Eye (tissue), 1 donor: ENCODE data around the gene PLXNB2.

Experiments used
- DNase-seq: peaks from one replicate; pipeline ENCODE4 v3.0.0-alpha.2; 2015

PLXNB2 gene

DNA sequence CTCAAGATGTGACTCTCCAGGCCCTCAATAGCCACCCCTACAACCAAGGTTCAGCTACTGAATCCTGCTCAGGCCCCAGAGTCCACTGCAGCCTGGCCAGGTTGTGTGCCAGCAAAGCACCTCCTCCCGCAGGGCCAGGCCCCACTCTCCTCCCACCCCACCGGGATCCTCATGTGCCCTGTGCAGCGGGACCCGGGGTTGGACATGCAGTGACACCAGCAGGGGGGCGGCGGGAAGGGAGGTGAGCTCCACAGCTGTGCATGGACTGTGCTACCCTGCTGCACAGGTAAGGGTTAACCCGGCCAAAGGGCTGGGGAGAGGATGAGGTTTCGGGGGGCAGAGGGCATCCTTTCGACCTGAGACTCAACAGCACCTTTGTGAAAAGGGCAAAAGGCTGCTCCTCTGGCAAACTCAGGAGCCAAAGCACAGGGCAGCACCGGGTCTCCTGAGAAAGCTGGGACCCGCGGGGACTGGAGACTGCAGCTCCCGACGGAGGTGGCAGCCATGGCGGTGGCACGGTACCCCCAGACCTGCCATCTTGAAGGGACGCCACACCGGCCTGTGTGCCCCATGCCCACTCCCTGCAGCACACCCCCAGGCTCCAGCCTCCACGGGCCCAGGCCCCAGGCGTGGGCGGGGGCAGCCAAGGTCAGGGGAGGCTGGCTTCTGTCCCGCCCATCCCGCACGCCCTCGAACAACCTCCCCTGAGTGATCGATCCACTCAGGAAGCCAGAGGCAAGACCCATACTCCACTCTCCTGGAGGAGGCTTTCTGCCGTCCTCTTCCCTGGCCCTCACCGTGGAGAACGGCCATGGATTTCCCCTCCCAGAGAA lies 10.6 kb downstream of the PLXNB2 start:
- no peak for DNase-seq

DNA sequence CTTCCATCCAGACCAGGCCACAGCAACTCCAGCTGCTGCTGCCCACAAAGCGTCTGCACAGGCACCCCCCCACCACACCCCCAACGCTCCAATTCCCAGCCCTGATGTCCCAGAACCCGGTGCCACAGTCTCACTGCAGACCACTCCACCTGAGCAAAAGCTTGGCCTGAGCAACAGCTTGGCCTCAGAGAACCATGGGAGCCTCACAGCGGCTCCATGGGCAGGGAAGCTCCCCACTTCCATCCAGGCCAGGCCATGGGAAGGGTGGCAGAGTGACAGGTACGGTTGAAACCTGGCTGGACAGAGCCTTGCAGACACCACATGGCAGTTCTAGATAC lies 13.2 kb downstream of the PLXNB2 start:
- no peak for DNase-seq

DNA sequence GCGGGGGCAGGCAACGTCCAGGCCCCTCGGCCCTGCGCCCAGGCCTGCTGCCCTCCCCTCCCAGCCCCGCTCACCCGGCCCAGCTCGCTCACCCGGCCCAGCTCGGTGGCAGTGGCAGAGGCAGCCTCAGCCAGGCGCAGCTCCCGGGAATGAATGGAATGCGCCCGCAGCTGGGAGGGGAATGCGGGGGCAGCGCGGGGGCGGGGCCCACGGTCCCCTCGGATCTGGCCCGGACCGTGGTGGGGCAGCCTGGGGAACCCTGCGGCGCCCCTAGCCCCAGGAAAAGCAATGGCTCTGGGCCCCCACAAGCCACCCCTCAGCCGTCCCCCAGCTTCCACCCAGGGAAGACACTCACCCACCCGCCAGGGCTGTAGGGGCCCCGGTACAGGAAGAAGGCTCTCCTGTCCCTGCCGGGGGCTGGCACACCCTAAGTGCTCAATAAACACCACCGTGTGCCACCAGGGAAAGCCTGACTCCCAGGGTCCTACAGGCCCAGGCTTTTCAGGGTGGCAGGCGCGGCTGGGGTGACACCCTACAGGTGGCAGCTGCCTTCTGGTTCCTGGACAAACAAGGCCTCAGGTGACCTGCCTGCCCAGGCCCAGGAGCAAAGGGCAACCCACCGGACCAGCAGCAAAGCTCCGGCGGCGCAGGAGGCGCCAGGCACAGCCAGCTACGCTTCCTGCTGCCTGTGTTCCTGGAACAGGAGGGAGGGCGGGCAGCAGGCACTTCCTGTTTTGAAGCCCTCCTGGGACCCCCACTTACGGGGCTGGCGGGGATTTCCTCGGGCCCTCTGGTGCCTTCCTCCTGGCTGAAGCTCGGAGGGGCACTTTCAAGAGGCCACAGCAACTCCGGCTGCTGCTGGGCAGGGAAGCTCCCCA lies 13.8 kb downstream of the PLXNB2 start:
- DNase-seq, result peak; percentile 85

DNA sequence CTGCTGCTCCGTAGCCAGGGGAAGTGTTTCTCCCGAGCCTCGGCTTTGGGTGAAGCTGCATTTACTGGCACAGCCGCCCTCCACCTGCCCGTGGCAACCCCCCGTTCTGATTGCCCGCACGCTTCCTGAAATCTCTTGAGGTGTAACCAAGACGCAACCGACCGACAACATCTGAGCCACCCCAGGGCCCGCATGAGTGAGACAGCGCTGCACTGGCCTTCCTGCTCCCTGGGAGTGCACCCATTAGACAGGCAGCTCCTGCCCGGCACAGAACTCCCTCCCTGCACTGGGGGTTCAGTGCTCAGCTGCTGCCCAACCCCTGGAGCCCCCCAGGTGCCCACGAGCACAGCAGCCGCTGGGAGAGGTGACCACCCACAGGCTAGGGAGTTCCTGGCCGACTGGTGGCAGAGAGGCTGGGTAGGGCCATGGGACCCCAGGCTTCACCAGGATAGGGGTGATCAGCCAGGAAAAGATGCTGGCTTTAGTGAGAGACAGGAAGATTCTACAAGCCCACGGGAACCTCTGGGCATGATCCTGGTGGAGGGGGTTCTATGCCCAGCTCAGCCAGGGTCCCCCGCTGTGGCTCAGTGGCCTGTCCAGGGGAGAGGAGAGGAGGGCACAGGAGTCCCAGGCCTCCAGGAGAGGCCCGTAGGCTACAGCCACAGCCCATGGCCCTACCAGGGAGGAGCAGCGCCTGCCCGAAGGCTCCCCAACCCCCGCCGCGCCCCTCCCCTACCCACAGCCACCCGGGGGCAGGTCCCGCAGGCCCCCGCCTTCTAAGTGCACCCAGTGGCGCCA lies 14.6 kb downstream of the PLXNB2 start:
- no peak for DNase-seq

DNA sequence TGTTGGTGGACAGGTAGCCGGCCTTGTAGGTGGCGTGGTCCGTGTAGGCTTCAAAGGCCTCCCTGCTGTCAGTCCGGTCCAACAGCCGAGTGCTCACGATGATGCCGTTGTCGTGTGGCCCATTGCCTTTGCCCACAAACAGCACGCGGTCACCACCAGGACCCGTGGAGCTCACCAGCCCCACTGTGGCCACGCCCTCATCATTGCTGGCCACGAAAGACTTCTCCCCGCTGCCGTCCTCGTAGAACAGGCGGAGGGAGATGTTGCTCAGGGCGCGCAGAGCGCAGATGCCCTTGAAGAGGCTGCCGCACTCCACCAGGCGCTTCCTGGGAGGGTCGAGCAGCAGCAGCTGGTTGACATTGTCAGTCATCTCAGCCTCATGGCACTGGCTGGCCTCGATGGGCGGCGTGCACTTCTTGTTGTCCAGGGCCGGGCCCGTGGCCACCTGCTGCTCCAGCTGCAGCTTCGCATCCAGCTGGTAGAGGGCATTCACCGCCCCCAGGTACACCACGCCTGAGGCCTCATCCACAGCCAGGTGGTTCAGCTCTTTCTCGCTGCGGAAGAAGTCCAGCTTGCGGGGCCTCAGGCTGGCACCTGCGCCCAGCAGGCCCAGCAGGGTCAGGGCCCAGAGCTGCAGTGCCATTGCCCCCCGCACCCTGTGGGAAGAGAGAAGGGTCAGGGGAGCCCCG lies 17.4 kb downstream of the PLXNB2 start:
- no peak for DNase-seq

DNA sequence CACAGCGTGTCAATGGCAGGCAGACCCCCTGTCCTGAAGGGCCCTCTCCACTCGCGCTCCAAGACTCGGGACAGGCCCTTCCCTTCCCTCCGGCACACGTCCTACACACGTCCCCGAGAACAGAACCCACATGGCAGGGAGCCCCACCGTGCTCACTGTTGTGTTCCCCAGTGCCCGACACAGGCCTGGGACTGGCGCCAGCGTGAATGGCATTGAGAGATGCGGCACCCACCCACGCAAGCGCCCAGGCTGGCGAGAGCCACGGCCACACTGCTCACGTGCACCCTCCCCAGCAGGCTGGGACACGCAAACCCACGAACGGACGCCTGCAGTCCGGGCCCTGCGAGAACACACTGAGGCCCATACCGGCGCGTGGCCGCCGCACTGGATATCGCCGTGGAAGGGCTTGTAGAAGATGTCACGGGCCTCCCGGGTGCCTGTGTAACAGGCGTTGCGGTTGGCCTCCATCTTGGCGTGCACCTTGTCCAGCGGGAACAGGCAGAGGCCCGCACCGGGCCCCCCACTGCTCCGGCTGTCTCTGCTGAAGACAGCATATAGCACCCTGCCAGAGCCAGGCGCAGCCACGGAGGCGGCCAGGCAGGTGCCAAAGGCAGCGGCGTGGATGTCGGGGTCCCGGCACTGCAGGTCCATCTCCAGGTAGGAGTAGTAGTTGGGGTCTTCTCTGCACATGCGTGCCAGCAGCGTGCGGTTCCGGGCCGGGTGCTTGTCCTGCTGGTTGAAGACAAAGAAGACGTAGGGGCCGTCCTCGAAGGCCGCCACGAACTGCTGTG lies 18.1 kb downstream of the PLXNB2 start:
- DNase-seq, result no peak

DNA sequence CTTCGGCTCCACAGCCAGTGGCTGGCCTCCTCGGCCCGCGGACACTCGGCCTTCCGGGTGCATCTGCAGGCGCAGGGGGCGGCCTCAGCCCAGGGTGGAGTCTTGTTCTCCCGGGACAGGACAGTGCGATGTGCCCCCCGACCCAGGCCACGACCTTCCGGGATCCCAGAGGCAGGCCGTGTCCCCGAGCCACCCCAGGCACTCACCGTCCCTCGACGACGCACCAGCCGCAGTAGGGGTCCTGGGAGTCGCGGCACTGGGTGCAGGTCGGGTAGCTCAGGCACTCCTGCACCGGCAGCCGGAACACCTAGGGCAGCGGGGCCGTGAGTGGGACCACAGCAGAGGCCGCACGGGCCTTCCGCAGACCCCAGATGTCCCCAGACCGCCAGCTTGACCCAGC lies 19.7 kb downstream of the PLXNB2 start:
- no peak for DNase-seq

DNA sequence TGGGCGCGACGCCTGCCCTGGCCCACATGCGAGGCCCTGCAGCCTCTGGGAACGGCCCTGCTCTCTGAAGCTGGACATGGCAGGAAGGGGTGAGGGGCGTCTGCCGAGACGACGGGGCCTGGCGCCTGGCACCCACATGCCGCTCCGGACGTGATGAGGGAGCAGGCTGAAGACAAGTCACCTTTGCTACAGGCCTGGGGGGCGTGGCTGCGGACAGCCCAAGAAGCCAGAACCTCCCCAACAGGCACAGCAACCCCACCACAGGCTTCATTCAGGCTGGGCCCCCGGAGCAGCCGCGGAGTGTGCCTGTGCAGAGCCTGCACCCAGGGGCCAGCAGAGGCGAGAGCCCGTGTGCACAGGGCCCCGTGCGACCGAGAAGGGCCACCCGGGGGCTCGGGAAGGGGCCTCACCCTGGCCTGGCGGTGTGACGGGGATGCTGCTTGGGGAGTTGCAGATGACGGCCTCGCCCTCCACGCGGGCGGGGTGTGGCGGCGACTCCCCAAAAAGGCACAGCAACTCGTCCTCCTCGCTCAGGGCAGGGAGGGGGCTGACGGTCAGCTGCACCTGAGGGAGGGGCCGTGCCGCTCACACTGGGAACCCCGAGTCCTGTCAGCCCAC lies 20.6 kb downstream of the PLXNB2 start:
- no peak for DNase-seq

DNA sequence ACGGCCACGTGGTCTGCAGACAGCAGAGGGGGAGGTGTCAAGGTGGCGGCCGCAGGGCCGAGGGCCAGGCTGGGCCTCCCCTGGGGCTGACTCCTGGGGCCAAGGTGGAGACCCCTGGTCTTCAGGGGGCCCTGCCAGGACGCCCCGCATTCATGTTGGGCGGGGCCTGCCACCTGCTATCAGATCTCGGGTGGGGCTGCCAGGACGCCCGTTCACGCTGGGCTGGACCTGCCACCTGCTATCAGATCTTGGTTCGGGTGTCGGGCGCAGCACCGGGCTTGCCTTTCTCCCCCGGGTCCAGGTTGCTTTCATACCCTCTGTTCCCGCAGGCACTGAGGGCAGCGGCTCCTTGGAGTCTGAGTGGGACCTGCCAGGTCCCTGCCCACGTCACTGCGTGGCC lies 21.2 kb downstream of the PLXNB2 start:
- DNase-seq, result no peak

DNA sequence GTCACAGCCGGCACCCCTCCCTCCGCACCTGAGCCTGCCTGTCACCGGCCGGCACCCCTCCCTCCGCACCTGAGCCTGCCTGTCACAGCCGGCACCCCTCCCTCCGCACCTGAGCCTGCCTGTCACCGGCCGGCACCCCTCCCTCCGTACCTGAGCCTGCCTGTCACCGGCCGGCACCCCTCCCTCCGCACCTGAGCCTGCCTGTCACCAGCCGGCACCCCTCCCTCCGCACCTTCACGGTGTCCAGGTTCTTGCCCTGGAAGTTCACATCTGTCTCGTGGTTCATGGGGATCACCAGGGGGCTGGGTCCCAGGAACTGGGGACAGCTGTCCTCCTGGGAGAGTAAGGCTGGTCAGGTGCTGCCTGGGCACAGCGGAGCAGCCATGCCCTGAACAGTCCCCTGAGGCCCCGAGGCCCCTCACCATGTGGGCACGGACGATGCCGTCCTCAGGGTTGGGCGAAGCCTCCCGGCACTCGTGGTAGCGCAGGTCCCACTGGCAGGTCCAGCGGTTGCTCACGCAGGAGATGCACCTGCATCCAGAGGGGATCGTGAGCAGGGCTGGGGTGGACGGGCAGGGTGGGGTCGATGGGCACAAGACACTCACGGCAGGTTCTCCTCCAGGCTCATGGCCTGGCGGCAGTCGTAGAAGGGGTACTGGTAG lies 21.7 kb downstream of the PLXNB2 start:
- no peak for DNase-seq

DNA sequence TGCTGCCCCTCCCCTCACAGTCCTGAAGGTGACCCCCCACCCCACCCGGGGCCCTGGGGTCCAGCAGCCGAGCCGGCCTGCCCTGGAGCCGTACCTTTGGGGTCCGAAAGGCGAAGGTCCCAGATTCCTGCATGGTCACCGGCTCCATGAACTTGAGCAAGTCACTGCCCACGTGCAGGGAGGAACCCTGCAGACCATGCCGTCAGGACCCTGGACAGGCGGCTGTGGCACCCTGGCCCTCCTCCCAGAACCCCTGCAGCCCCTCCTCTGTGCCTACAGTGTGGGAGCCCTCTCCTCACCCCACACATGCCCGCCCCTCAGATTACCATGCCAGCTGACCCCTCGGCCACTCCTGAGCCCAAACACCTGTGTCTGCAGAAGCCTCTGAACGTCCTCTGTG lies 23.0 kb downstream of the PLXNB2 start:
- DNase-seq, result no peak

DNA sequence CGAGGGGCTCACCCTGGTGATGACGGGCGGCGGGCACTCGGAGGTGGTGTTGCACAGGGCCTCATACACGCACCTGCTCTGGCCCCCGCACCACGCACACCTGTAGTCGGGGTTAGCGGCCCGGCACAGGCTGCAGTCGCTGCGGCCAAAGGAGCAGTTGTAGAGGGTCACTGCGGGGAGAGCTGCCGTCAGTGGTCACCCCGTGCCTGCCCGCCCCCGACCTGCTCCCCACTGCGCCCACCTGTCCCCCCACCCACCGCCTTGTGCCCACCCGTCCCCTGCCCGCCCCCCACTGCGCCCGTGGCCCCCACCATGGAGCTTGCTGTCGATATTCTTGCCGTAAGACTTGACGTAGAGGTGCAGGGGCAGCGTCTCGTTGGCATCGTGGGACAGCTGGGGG lies 23.6 kb downstream of the PLXNB2 start:
- DNase-seq, result no peak

DNA sequence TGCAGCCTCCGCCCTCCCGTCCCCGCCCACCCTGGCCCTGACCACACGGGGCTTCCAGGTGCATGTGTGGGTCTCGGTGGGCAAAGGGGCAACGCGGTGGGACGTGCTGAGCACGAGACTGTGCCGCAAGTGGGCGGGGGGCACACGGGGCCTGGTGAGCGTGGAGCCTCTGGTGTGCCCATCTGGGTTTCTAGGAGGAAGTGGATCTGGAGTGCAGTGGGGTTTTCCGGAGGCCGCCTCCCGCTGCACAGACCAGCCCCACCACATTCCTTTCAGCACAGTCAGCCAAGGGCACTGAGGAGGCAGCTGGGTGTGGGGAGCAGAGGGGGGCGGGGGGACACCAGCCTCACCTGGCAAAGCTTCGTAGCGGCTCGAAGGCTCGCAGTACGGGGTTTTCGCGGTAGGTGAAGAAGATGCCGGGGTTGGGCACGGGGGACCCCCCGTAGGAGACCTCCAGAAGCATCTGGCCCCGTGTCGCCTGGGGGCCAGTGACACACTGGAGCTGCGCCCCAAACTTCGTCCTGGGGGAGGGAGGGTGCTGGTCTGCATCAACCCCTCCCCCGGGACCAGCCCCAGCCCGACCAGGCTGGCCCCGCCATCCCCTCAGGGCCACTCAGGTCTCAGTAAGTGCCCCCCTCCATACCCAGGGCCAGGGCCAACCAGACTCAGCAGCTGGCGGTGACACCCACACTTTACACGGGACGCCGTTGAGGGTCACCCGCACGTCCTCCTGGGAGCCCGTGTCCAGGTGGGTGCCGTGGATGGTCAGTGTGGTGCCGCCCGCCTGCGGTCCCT lies 24.9 kb downstream of the PLXNB2 start:
- DNase-seq, result no peak

DNA sequence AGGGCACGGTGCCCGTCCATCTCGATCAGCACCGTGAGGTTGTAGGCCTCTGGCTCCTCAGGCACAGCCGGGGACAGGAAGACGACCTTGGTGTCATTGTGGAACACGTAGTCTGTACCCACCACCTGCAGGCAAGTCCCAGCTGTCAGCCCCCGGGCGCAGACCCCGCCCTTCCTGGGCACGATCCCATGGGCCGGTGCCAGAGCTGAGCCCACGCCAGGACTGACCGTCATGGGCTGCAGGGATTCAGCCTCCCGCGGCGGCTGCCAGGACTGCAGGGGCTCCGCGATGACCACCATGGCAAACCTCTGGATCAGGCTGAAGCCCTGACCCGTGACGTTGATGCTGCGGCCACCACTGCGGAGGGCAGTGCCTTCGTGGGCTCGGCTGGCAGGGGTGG lies 25.5 kb downstream of the PLXNB2 start:
- no peak for DNase-seq

DNA sequence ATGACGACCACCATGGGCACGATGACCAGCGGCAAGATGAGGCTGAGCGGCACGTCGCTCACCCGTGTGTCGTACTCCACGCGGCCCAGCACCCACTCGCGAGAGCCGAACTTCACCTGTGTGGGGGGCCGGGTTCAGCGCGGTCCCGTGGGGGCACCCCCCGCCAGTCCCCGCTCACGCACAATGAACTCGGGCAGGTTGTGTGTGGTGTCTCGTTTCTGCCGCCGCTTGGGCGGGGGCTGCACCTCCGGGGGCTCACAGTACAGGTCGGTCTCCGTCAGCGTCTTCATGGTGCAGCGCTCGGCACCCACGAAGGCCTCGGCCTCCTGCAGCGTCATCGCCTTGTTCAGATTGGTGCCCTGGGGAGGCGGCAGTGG lies 26.1 kb downstream of the PLXNB2 start:
- DNase-seq, result no peak

DNA sequence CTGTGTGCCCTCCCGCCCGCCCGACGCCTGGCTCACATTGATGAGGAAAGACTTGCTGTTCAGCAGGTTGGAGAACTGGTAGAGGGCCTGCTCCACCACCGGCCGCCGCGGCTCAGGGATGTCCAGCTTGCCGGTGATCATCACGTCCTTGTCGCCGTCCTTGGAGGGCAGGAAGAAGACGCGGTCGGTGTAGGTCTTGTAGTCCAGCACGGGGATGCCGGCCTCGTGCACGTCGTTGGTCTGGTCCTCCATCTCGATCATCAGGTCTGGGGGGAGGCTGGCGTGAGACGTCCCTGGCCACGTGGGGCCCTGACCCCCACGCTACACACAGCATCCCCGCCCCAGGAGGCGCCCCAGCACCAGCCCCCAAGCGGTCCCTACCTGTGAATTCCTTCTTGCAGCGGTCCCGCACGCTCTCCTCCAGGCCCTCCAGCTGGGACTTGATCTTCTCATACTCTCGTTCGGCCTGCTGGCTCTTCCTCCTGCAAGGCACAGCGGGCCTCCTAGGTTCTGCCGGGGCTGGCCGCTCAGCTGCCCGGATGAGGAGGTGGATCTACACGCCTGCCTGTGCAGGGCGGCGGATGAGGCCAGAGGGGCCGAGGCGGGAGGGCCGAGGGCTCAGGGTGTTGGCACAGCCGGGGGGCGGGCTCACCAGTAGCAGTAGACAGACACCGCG lies 26.6 kb downstream of the PLXNB2 start:
- DNase-seq, result no peak

DNA sequence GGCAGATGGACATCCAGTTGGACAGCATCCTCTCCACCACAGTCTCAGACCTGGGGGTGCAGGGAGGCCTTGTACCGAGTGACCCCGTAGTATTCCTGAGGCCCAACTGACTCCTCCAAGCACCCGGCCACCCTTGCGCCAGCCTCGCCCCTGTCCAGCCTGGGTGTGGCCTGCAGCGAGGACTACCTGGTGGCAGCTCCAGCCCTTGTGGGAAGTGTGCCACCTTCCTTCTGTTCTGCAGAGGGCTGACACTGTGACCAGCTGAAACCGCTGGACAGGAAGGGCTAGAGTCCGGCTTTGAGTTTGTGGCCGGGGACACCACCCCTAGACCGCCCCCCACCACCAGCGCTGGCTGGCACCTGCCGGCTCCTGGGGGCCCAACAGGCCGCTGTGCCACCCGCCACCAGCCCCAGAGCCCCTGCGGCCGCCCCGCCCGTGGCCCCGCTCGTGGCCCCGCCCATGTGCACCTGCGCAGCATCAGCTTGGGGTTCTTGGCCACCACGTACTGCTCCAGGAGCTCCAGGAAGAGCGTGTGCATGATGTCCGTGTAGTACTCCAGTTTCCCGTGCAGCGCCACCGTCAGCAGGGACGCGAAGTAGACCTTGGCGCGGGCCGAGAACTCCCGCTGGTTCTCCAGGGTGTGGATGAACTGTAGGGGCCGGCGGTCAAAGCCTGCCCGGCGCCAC lies 27.3 kb downstream of the PLXNB2 start:
- DNase-seq, result no peak

DNA sequence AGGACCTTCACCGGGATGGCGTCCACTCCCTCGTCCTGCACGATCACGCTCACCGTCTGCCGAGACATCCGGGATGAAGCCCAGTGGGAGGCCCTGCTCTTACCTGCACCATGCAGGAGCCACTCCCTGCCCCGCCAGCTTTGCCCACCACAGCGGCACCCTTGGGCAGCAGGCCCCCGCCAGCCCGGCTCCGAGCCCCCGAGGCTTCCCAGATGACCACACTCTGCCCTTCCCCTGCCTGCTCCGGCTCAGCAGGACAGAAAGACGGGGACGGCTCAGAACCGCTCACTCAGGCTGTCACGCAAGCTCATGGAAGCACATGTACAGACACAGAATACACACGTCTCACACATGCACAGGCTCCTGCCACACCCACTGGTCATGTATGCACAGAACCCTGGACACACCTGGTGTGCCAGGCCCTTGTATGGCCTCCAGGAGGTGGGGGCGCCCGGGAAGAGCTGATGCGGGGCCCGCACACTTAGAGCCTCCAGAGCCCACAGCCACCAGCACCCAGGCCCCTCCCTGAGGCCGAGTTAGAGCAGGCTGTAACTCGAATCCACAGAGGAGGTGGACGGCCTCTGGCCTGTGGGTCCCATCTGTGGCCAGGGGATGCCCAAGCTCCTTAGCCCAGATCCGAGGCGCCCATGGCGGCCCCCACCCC lies 28.4 kb downstream of the PLXNB2 start:
- DNase-seq, result no peak
